OCI-LY7 (cell line): ENCODE data around the gene TIMM50. TPM values are rescaled to one million over a fixed set of nuclear protein-coding genes. Genes with fewer than 3 reads are reported as not detected.
A peak's percentile ranks its signal among the peaks of the same experiment; 100 is the strongest.
"Not testable (repeated sequence)": the region's sequence is repeated elsewhere in the genome, so short reads cannot be mapped to it uniquely, and the experiment has no call there.

Source experiments
- BruUV-seq: library from RNA; stranded (reverse); fragments of 400-500 nt; replicated peaks from 2 replicates; lab custom pipeline; 2021; lab: Mats Ljungman, UMichigan
- CTCF ChIA-PET: fragments of 300-600 bp; sonication (Branson Sonifier 250); formaldehyde crosslinking; loops from one replicate; lab custom pipeline; 2022; ENCODE audit warnings: antibody characterized with exemption; ENCODE audit not compliant: unreplicated experiment; lab: Charles Lee
- POLR2A ChIA-PET: fragments of 300-600 bp; sonication (Branson Sonifier 250); formaldehyde crosslinking; loops from one replicate; lab custom pipeline; 2022; ENCODE audit warnings: antibody characterized with exemption; lab: Charles Lee
- DNase-seq: peaks from one replicate; pipeline ENCODE4 v3.0.0-alpha.2; 2015; ENCODE audit warnings: low spot score
- H2AFZ ChIP-seq: fragments of 200-600 bp; sonication (generic), shearing (Covaris generic); 2 replicates; pipeline ENCODE4 v1.6.1; 2014; ENCODE audit warnings: mild to moderate bottlenecking, antibody characterized with exemption, low read length, moderate library complexity
- H3K27ac ChIP-seq: fragments of 200-600 bp; sonication (generic); 2 replicates; pipeline ENCODE4 v1.5.1; 2014; ENCODE audit warnings: mixed run types, low read depth, mild to moderate bottlenecking, moderate library complexity, low read length, inconsistent platforms; ENCODE audit not compliant: poor library complexity, severe bottlenecking
- H3K36me3 ChIP-seq: fragments of 200-600 bp; sonication (generic); 2 replicates; pipeline ENCODE4 v1.6.1; 2014; ENCODE audit warnings: mild to moderate bottlenecking, antibody characterized with exemption, low read length, moderate library complexity, mixed read lengths; ENCODE audit not compliant: insufficient read depth
- H3K4me1 ChIP-seq: fragments of 200-600 bp; sonication (generic); 2 replicates; pipeline ENCODE4 v1.5.1; 2014; ENCODE audit warnings: mild to moderate bottlenecking, low read length; ENCODE audit not compliant: insufficient read depth, poor library complexity, severe bottlenecking
- H3K4me2 ChIP-seq: fragments of 200-600 bp; sonication (generic); 2 replicates; pipeline ENCODE4 v1.6.1; 2014; ENCODE audit warnings: mild to moderate bottlenecking, low read length
- H3K4me3 ChIP-seq: fragments of 200-600 bp; sonication (generic); 2 replicates; pipeline ENCODE4 v1.5.1; 2014; ENCODE audit warnings: mild to moderate bottlenecking, low read depth, low read length; ENCODE audit not compliant: poor library complexity, severe bottlenecking
- H3K79me2 ChIP-seq: fragments of 200-600 bp; sonication (generic); 2 replicates; pipeline ENCODE4 v1.6.1; 2016; ENCODE audit warnings: low read depth, mild to moderate bottlenecking, low read length, moderate library complexity, mixed read lengths; ENCODE audit not compliant: insufficient read depth
- H3K9me2 ChIP-seq: fragments of 200-600 bp; sonication (generic); 2 replicates; pipeline ENCODE4 v1.6.1; 2016; ENCODE audit warnings: mild to moderate bottlenecking, low read length, mixed read lengths; ENCODE audit not compliant: insufficient read depth
- H3K9me3 ChIP-seq: fragments of 200-600 bp; sonication (generic); 2 replicates; pipeline ENCODE4 v1.6.1; 2014; ENCODE audit warnings: mild to moderate bottlenecking, mixed run types, low read length, mixed read lengths
- H4K20me1 ChIP-seq: fragments of 200-600 bp; sonication (generic); 2 replicates; pipeline ENCODE4 v1.6.1; 2014; ENCODE audit warnings: mild to moderate bottlenecking, antibody characterized with exemption, low read length, moderate library complexity, mixed read lengths; ENCODE audit not compliant: insufficient read depth
- EZH2phosphoT487 ChIP-seq: fragments of 200-600 bp; sonication (generic); IDR thresholded peaks from 2 replicates; pipeline ENCODE4 v1.6.1; 2018; ENCODE audit warnings: low read depth, borderline replicate concordance, mild to moderate bottlenecking, mixed run types, antibody characterized with exemption, low read length, moderate library complexity, mixed read lengths
- intact Hi-C: fragments of 100-400 bp; cut with micrococcal nuclease; formaldehyde crosslinking; loops from one replicate; pipeline ENCODE4 v1.10.0; 2022; ENCODE audit not compliant: unreplicated experiment
- total RNA-seq, 2 experiments: library from RNA; depleted of rRNA in 1 of 2; stranded (reverse); fragments of >200 nt in 1 of 2; shearing (Covaris generic) in 1 of 2; gene quantifications; 2 replicates each; pipeline ENCODE4 v1.2.3, GENCODE V29; 2014 to 2022
- TF ChIP-seq, protein P1 (sequence below): fragments of 200-600 bp; sonication (generic); conservative IDR thresholded peaks from 2 replicates; pipeline ENCODE4 v1.5.1; 2014; ENCODE audit warnings: mild to moderate bottlenecking, antibody characterized with exemption, low read length, moderate library complexity, mixed read lengths

Gene TIMM50
- total RNA-seq, 2 experiments from 2014 or later = 93.2 to 98.1 TPM

DNA sequence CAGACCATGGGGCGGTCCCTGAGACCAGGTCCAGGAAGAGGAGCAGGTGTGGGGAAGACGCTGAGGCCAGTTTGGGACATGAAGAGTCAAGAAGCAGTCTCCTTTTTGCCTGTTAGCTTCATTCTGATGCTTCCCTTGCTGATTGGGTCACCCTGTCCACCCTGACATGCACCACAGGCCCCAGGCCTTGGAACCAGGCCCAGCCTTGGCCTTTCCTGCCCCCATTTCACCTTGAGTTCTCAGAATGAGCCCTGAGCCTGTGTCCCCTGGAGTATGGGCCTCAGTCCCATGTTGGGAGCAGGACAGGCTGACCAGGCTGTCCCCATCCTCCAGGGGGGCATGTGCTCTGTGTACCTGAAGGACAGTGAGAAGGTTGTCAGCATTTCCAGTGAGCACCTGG lies 4.9 kb upstream of the TIMM50 start:
- H2AFZ ChIP-seq = no peak overlapping the region
- no peaks in the 10 kb centered on the region for H3K9me2 ChIP-seq
- H3K36me3 ChIP-seq = peaks cover 65% of the 10 kb centered on the region
- H3K4me3 ChIP-seq = no peak overlapping the region
- H4K20me1 ChIP-seq = no peaks in the 10 kb centered on the region
- ChIA-PET CTCF (no interaction called here), POLR2A (interaction anchor here (0.6 kb wide), 2 partner anchors 34 to 36 kb away, joined by 3 read pairs; no protein-coding TSS in a partner anchor)
- intact Hi-C loops = no loop called here
- H3K27ac ChIP-seq = no peak overlapping the region
- TF ChIP-seq, protein P1, sequence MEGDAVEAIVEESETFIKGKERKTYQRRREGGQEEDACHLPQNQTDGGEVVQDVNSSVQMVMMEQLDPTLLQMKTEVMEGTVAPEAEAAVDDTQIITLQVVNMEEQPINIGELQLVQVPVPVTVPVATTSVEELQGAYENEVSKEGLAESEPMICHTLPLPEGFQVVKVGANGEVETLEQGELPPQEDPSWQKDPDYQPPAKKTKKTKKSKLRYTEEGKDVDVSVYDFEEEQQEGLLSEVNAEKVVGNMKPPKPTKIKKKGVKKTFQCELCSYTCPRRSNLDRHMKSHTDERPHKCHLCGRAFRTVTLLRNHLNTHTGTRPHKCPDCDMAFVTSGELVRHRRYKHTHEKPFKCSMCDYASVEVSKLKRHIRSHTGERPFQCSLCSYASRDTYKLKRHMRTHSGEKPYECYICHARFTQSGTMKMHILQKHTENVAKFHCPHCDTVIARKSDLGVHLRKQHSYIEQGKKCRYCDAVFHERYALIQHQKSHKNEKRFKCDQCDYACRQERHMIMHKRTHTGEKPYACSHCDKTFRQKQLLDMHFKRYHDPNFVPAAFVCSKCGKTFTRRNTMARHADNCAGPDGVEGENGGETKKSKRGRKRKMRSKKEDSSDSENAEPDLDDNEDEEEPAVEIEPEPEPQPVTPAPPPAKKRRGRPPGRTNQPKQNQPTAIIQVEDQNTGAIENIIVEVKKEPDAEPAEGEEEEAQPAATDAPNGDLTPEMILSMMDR = no peak
- no peak for TF ChIP-seq EZH2phosphoT487
- peaks cover under 1% of the 10 kb centered on the region; the same call in 1 of the 2 replicates for H3K79me2 ChIP-seq
- no peak overlapping the region for H3K4me2 ChIP-seq
- DNase-seq = no peak
- H3K4me1 ChIP-seq = peaks cover 9% of the 10 kb centered on the region
- no peaks in the 10 kb centered on the region for H3K9me3 ChIP-seq
- BruUV-seq = no TSS peak

DNA sequence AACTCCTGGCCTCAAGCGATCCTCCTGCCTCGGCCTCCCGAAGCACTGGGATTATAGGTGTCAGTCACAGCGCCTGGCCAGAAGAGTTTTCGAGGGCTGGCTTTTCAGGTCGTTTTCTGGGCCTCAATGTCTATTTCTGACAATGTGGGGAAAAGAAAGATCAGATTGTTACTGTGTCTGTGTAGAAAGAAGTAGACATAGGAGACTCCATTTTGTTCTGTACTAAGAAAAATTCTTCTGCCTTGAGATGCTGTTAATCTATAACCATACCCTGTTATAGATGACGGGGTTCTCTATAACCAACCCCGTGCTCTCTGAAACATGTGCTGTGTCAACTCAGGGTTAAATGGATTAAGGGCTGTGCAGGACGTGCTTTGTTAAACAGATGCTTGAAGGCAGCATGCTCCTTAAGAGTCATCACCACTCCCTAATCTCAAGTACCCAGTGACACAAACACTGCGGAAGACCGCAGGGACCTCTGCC lies 1.3 kb upstream of the TIMM50 start:
- Histone ChIP-seq H3K27ac (peak overlapping the region; percentile 57), H2AFZ (0 out of 2 replicates have a peak overlapping the region, but pooled peaks have one; percentile 70), H3K36me3 (peaks cover 47% of the 10 kb centered on the region), H3K79me2 (peaks cover 21% of the 10 kb centered on the region), H3K4me1 (peaks cover 17% of the 10 kb centered on the region), H3K4me2 (peak overlapping the region; percentile 69; the same call in 1 of the 2 replicates)
- DNase-seq, BruUV-seq, CTCF ChIA-PET, H4K20me1 ChIP-seq, H3K4me3 ChIP-seq, POLR2A ChIA-PET, H3K9me3 ChIP-seq, H3K9me2 ChIP-seq, intact Hi-C loops: not testable (repeated sequence)

DNA sequence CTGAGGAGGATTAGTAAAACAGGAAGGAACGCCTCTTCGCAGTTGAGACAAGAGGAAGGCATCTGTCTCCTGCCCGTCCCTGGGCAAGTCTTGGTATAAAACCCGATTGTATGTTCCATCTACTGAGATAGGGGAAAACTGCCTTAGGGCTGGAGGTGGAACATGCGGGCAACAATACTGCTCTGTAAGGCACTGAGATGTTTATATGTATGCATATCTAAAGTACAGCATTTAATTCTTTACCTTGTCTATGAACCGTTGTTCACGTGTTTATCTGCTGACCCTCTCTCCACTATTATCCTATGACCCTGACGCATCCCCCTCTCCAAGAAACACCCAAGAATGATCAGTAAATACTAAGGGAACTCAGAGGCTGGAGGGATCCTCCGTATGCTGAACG lies 722 bp upstream of the TIMM50 start:
- H3K4me2 ChIP-seq = peak overlapping the region; percentile 69
- POLR2A ChIA-PET = interaction anchor here (1.2 kb wide), 2 partner anchors 32 to 41 kb away, joined by 4 to 9 read pairs; no protein-coding TSS in a partner anchor
- peak overlapping the region; percentile 57 for H3K27ac ChIP-seq
- intact Hi-C loops = loop anchor here (1.0 kb wide), 1 partner anchor 35 kb away; the partner anchor contains the start of gene SUPT5H
- peak overlapping the region; percentile 70; the same call in 1 of the 2 replicates for H2AFZ ChIP-seq
- no peaks in the 10 kb centered on the region for H3K9me2 ChIP-seq
- H3K4me3 ChIP-seq = peak overlapping the region; percentile 91
- H3K4me1 ChIP-seq = peaks cover 17% of the 10 kb centered on the region
- no peaks in the 10 kb centered on the region for H4K20me1 ChIP-seq
- peak; percentile 22 for DNase-seq
- H3K79me2 ChIP-seq = peaks cover 21% of the 10 kb centered on the region
- TF ChIP-seq EZH2phosphoT487 = no peak
- TF ChIP-seq, protein P1 = no peak
- peaks cover 47% of the 10 kb centered on the region for H3K36me3 ChIP-seq
- CTCF ChIA-PET = interaction anchor here (1.0 kb wide), 1 partner anchor 19 kb away, joined by 3 read pairs; the partner anchor contains the start of gene DLL3
- no peaks in the 10 kb centered on the region for H3K9me3 ChIP-seq
- no TSS peak for BruUV-seq
